Adipocyte (in vitro differentiated cells): ENCODE results near the gene NTRK2.

ENCODE experiments used
- DNase-seq: peaks from one replicate; pipeline ENCODE4 v3.0.0-alpha.2; 2015; ENCODE audit warnings: low read depth
- H3K27me3 ChIP-seq: replicated peaks from 2 replicates; pipeline ENCODE4 v1.7.0; 2013; ENCODE audit warnings: mild to moderate bottlenecking, low read length, moderate library complexity; ENCODE audit not compliant: control insufficient read depth, insufficient read depth
- H3K36me3 ChIP-seq: 2 replicates; pipeline ENCODE4 v1.7.0; 2013; ENCODE audit warnings: low read length, mild to moderate bottlenecking, moderate library complexity; ENCODE audit not compliant: control insufficient read depth, insufficient read depth, severe bottlenecking
- H3K4me1 ChIP-seq: 2 replicates; pipeline ENCODE4 v1.7.0; 2013; ENCODE audit warnings: mild to moderate bottlenecking, low read length, moderate library complexity; ENCODE audit not compliant: control insufficient read depth, insufficient read depth
- H3K4me3 ChIP-seq: 2 replicates; pipeline ENCODE4 v1.7.0; 2013; ENCODE audit warnings: mild to moderate bottlenecking, low read length, moderate library complexity
- H3K9ac ChIP-seq: 2 replicates; pipeline ENCODE4 v1.7.0; 2013; ENCODE audit warnings: mild to moderate bottlenecking, low read length, moderate library complexity
- H3K9me3 ChIP-seq: 2 replicates; pipeline ENCODE4 v1.7.0; 2013; ENCODE audit warnings: mild to moderate bottlenecking, low read length, moderate library complexity; ENCODE audit not compliant: control insufficient read depth

Gene NTRK2

DNA sequence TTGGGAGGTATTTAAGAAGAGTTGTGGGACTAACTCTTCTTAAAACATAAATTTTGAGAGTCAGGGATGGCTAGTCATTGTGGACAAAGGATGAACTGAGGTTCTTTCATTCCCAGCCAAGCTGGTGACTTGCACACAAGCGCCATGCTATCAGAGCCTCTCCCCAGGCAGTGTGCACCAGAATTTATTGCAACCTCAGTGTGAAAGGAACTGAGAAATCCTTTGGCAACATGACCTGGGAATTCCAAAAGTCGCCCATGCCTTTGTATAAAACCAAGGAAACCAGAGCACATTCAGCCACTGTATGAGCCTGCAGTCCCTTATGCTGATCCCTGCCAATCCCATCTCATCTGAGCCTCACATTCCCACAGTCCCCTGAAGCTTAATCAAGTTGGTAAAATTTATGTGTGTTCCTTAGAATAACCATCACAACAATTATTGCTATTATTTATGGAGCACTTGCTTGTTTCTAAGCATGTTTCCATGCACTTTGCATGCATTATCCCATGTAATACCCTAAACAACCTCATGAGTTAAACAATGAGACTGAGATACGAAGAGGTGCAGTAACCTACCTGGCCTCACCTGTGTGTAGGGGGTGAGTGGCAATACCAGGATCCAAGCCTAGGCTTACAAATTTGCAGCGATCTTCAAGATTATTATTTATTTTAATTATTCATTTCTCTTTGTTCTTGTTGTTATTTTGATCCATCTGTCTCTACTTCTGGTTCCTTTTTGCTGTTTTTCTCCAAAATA, 116.4 kb downstream of the NTRK2 start:
- Histone ChIP-seq H3K4me3 (no peak overlapping the region), H3K9me3 (no peaks in the 10 kb centered on the region), H3K27me3 (peaks cover 4% of the 10 kb centered on the region), H3K4me1 (peaks cover 7% of the 10 kb centered on the region), H3K9ac (no peak overlapping the region), H3K36me3 (no peaks in the 10 kb centered on the region)
- DNase-seq, result no peak

DNA sequence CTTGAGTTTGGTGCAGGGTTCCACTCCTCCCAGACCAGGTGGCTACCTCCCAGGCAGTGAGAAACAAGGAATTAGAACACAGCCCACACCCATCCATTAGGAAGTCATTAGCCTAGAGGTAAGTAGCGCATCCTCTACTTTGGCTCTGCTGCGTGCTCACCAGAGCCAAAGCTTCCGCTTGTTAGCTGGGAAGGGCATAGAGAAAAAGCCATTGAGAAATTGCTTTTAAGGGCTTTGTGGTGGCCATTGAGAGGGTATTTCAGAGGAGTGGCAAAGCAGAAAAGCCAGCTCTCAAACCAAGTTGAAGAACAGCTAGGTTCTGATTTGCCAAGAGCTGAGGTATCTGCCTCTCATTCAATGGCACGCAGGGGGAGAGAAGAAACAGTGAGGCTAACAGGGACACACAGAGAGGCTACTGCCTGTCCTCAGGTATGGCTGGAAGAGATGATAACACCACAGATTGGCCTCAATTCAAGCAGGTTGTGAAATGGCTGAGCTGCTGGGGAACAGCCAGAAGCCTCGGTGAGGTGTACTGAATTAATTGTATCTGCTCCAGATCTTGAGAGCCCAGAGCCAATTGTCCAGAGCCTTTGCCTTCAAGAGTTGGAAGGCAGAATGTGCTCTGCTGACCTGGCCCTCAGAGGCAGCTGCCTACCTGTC, 119.4 kb downstream of the NTRK2 start:
- peaks cover 4% of the 10 kb centered on the region for H3K27me3 ChIP-seq
- no peak overlapping the region for H3K9ac ChIP-seq
- no peak overlapping the region for H3K4me3 ChIP-seq
- no peaks in the 10 kb centered on the region for H3K9me3 ChIP-seq
- peaks cover 12% of the 10 kb centered on the region for H3K4me1 ChIP-seq
- no peak for DNase-seq
- H3K36me3 ChIP-seq, result no peaks in the 10 kb centered on the region

DNA sequence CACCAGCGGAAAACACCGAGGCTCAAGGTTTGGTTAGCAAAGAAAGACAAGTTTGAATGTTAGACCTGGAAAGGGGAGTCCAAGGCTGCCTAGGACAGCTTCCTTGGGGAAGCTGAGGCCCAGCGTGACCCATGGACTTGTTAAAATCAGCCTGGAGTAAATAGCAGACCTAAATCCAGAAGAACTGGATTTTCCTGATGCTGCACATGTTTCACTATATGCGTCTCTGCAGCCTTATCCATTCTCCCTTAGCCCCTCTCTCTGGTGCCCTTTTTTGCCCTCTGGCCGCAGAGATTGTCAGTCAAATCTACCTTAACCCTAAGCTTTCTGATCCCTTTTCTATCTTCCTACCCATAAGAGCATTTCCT, 119.9 kb downstream of the NTRK2 start:
- no peak overlapping the region for H3K9ac ChIP-seq
- no peaks in the 10 kb centered on the region for H3K36me3 ChIP-seq
- H3K4me3 ChIP-seq, result no peak overlapping the region
- peaks cover 12% of the 10 kb centered on the region for H3K4me1 ChIP-seq
- H3K27me3 ChIP-seq, result peaks cover 4% of the 10 kb centered on the region
- H3K9me3 ChIP-seq, result no peaks in the 10 kb centered on the region
- no peak for DNase-seq

DNA sequence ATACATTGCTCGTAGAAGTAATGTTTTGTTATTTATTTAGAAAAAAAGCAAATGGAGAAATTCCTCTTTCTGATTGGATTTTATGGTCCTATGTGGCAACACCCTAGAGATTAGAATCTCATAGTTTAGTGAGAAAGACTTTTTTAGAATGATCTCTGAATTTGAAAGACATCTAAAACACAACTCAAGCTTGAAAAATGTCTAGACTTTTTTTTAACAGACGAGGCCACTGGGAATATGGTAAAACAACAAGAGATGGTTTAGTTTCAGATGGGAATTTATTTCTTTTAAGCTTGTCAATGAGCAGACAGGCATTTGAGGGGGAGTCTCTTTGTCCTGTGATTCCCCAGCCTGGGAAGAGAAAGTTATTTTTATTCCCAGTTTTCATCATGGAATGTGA, 122.1 kb downstream of the NTRK2 start:
- Histone ChIP-seq H3K27me3 (no peaks in the 10 kb centered on the region), H3K36me3 (no peaks in the 10 kb centered on the region), H3K9ac (peak overlapping the region; percentile 15), H3K4me3 (peak overlapping the region; percentile 22), H3K9me3 (no peaks in the 10 kb centered on the region), H3K4me1 (peaks cover 12% of the 10 kb centered on the region)
- DNase-seq, result peak; percentile 9

DNA sequence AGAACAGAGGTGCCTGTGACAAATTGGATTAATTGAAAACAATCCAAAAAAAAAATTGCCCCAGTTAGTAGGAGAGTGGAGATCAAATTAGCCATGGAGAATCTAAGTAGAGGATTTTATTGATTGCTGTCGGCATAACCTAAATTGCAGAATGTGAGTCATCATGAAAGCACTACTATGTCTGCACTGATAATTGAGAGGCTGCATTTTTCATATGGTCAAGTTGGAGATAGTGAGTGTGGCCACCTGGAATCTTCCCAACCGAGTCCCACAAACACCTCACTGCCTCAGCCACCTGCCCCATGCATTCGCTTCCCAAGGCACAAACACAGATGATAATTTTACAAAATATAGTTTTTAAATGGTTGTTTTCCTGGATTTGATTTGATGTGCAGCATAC, 123.7 kb downstream of the NTRK2 start:
- no peaks in the 10 kb centered on the region for H3K9me3 ChIP-seq
- no peak for DNase-seq
- no peak overlapping the region for H3K9ac ChIP-seq

DNA sequence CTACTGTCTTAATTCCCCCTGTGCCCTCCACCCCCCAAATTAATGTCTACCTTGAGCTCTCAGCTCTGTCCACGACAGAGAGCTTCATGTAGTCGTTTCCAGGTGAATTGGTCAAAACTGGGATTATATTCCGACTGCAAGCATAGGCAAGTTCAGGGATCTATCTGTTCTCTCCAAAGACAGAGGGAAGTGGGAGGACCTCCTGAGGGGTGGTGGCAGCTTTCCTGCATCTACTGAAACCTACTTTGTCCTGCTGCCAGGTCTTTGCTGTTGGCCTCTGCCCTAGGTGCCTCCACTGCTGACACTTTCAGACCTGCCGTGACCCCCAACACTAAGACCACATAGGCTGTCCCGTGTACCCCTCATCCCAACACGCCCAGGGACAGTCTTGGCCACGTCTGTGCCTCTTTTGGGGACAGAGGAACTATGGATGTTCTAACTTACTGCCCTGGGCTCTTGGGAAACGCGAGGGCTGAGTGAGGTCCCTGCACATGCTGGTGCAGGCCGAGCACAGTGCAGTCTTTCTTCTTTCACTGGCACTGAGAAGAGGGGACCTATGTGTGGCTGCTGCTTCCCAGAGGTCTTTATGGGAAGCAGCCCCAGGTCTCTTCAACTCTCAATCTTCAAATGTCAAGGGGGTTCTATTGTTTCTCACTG, 125.6 kb downstream of the NTRK2 start:
- H3K9ac ChIP-seq, result no peak overlapping the region
- H3K4me3 ChIP-seq, result no peak overlapping the region
- H3K27me3 ChIP-seq, result no peaks in the 10 kb centered on the region
- no peak for DNase-seq
- peaks cover 12% of the 10 kb centered on the region for H3K4me1 ChIP-seq
- no peaks in the 10 kb centered on the region for H3K9me3 ChIP-seq
- H3K36me3 ChIP-seq, result no peaks in the 10 kb centered on the region

More for the DNA sequence above, 123.7 kb downstream of the NTRK2 start:
- Histone ChIP-seq H3K27me3 (no peaks in the 10 kb centered on the region), H3K36me3 (no peaks in the 10 kb centered on the region), H3K4me3 (no peak overlapping the region), H3K4me1 (peaks cover 12% of the 10 kb centered on the region)

DNA sequence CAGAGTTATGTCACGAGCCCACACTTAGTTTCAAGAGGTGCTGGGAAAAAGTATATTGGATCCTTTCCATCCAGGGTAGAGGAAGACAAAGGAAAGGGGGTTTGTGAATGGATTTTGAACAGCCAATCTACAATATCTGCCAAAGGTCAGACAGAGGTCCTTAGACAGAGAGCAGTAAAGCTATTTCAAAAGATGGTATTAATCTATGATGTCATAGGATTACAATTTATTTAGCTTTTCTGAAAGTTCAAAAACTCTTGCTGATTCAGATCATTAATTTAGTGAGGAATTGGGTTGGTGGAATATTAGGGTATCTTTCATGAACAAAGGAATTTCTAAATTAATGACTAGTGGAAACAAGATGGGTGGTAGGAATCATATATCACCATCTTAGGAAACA, 126.9 kb downstream of the NTRK2 start:
- Histone ChIP-seq H3K4me3 (no peak overlapping the region), H3K27me3 (no peaks in the 10 kb centered on the region), H3K36me3 (no peaks in the 10 kb centered on the region), H3K4me1 (peaks cover 10% of the 10 kb centered on the region), H3K9me3 (no peaks in the 10 kb centered on the region), H3K9ac (no peak overlapping the region)
- no peak for DNase-seq

DNA sequence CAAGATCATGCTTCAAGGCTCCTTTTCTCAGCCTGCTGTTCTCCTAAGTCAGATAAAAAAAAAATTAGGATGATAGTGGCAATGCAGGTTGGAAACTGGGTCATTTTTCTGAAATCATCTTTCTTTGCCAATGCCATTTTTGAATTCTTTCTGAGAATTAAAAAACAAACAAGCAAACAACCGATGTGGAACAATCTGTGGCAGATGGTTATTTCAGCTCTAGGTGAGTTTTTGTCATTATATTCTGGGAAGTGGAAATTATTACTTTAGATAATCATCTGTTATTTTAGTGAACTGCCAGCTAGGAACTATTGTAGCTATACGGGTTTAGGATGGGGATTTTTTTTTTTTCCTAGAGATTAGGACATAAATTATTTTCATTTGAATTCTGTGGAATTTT, 129.7 kb downstream of the NTRK2 start:
- H3K9me3 ChIP-seq, result no peaks in the 10 kb centered on the region
- H3K27me3 ChIP-seq, result no peaks in the 10 kb centered on the region
- H3K4me1 ChIP-seq, result no peaks in the 10 kb centered on the region
- no peak for DNase-seq
- H3K36me3 ChIP-seq, result no peaks in the 10 kb centered on the region
- H3K4me3 ChIP-seq, result no peak overlapping the region
- no peak overlapping the region for H3K9ac ChIP-seq

DNA sequence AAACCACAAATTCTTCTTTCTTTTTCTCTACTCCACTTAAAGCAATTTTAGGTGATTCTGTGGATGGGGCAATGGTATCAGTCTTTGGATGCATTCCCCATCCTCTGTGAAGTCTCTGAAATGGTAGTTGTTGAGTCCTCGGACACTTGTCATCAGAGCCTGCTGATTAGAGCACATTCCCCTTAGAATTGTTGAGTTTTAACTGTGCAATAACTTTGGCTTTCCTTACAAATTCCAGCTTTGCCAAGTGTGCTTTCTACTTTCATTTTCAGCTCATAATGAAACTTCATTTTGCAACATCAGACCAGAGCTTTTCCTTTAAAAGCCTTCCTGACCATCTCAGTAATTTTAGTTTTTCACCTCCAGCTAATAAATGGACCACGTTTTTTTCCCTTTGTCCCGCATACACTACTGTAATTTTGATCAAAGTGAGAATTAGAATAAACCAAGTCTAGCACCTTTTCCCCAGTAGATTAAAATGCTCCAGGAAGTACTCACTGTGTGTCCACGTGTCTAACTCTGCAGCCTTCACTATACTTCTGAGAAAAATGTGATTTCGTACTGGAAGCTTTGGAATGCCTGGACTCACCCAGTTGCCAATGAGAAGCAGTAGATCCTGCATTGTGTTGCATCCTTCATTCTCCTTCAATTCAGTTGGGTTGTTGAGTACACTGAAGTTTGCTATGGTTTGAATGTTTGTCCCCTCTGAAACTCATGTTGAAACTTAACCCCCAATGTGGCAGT, 135.6 kb downstream of the NTRK2 start:
- Histone ChIP-seq H3K27me3 (no peaks in the 10 kb centered on the region), H3K4me3 (peak overlapping the region; percentile 63), H3K9ac (peak overlapping the region; percentile 50), H3K9me3 (no peaks in the 10 kb centered on the region), H3K4me1 (peaks cover 14% of the 10 kb centered on the region), H3K36me3 (no peaks in the 10 kb centered on the region)
- DNase-seq, result no peak

DNA sequence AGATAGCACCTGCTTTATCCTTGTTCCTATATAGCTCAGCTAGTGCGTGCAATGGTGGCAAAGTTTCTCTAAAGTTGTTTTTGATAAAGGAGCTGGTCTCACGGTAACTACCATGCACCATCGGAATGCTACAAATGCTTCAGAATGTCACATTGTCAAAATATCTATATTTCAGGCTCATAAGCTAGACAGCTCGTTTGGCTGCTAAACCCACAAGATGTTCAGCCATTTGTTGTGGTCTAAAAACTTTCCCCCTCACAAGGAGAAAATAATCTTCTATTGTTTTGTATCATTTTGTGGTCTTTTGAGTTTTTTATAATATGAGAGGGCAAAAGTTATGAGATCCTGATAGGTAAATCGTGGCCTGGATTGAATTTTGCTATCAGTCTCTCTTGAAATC, 137.9 kb downstream of the NTRK2 start:
- H3K9me3 ChIP-seq, result no peaks in the 10 kb centered on the region
- H3K4me3 ChIP-seq, result no peak overlapping the region
- H3K36me3 ChIP-seq, result no peaks in the 10 kb centered on the region
- peaks cover 15% of the 10 kb centered on the region for H3K4me1 ChIP-seq
- no peaks in the 10 kb centered on the region for H3K27me3 ChIP-seq
- no peak overlapping the region for H3K9ac ChIP-seq
- DNase-seq, result no peak

DNA sequence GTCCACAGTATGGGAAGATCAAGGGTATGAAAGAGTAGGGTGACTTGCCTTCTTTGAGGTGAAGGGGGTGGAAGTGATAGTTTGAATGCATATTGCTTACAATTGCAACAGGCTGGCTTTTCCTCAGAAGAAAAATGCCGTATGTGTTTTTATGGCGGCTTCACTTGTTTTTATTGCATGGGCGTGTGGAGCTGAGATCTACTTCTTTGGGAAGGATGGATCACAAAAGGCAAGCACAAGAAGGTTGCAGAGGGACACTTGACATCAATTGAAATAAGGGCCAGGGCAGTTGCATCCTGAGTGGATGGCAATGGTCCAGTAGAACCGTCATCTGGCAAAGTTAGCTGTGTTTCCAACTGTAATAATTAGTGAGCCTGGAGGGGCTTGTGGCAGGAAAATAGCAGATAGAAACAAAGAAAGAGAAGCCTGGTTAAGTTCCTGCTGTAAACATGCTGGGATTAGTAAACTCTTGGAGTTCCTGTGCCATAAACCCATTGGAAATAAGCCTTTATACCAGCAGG, 138.4 kb downstream of the NTRK2 start:
- Histone ChIP-seq H3K9me3 (no peaks in the 10 kb centered on the region), H3K9ac (no peak overlapping the region), H3K27me3 (no peaks in the 10 kb centered on the region), H3K36me3 (no peaks in the 10 kb centered on the region), H3K4me3 (no peak overlapping the region), H3K4me1 (peaks cover 20% of the 10 kb centered on the region)
- DNase-seq, result no peak
